NCI-H1048 (cell line): Measurements from ENCODE around the gene TBC1D10A.
"Not testable (repeated sequence)": the region's sequence is repeated elsewhere in the genome, so short reads cannot be mapped to it uniquely, and the experiment has no call there.

Experiments used
- DNase-seq: peaks from one replicate; lab custom pipeline; 2025; lab: John Stamatoyannopoulos, UW

The TBC1D10A gene

GRCh38 chr22:30347255-30347892, 20.6 kb upstream of the TBC1D10A start:
- no peak for DNase-seq

- no peak for DNase-seq
Measured at GRCh38 chr22:30344447-30345200, 17.9 kb upstream of the TBC1D10A start.

GRCh38 chr22:30340911-30341685, 14.4 kb upstream of the TBC1D10A start:
- no peak for DNase-seq

- no peak for DNase-seq
Measured at GRCh38 chr22:30338802-30339201, 12.1 kb upstream of the TBC1D10A start.

- not testable (repeated sequence) for DNase-seq
Measured at GRCh38 chr22:30338341-30338740, 11.6 kb upstream of the TBC1D10A start.

- DNase-seq: no peak
Measured at GRCh38 chr22:30337461-30337778, 10.7 kb upstream of the TBC1D10A start.

- no peak for DNase-seq
Measured at GRCh38 chr22:30336752-30337460, 10.2 kb upstream of the TBC1D10A start.

GRCh38 chr22:30335236-30335635, 8.5 kb upstream of the TBC1D10A start:
- no peak for DNase-seq

GRCh38 chr22:30334646-30335045, 7.9 kb upstream of the TBC1D10A start:
- DNase-seq: no peak

- no peak for DNase-seq
Measured at GRCh38 chr22:30333707-30334087, 7.0 kb upstream of the TBC1D10A start.

- DNase-seq: no peak
Measured at GRCh38 chr22:30332994-30333706, 6.4 kb upstream of the TBC1D10A start.

- no peak for DNase-seq
Measured at GRCh38 chr22:30332551-30332950, 5.8 kb upstream of the TBC1D10A start.

GRCh38 chr22:30328466-30329049, 1.8 kb upstream of the TBC1D10A start:
- no peak for DNase-seq

GRCh38 chr22:30327864-30328345, 1.2 kb upstream of the TBC1D10A start:
- no peak for DNase-seq

GRCh38 chr22:30326255-30326705, 461 bp downstream of the TBC1D10A start:
- DNase-seq: no peak

GRCh38 chr22:30325724-30326254, 952 bp downstream of the TBC1D10A start:
- DNase-seq: no peak

- no peak for DNase-seq
Measured at GRCh38 chr22:30325065-30325720, 1.5 kb downstream of the TBC1D10A start.

GRCh38 chr22:30324014-30324730, 2.6 kb downstream of the TBC1D10A start:
- DNase-seq: no peak

- DNase-seq: no peak
Measured at GRCh38 chr22:30323246-30323645, 3.5 kb downstream of the TBC1D10A start.

- DNase-seq: no peak
Measured at GRCh38 chr22:30321461-30321860, 5.3 kb downstream of the TBC1D10A start.
